ENCODE measurements around the gene GARIN6.

GARIN6 gene

GRCh38 chr12:99647453-99647852 is at the start of gene GARIN6:
Gene GARIN6, plus strand, starts transcription at chr12:99647753. Its CDS starts 422 bp downstream, at chr12:99648175.
- in situ Hi-C loops (cut with HindIII; ENCODE audit: low pct_ligation_motif_present, low sequenced_read_pairs): no loop called here

GRCh38 chr12:99598785-99599184 is 48.8 kb upstream of the GARIN6 start:
- in situ Hi-C loops (cut with HindIII; ENCODE audit: low pct_ligation_motif_present, low sequenced_read_pairs): no loop called here
- Histone ChIP-seq H3K27me3 (replicated peaks) (no peaks in the 10 kb centered on the region), H3K36me3 (replicated peaks) (no peaks in the 10 kb centered on the region), H3K27ac (no peak overlapping the region), H3K4me3 (ENCODE audit: low read depth, low read length) (no peak overlapping the region)
- no peak for DNase-seq
- no peak for TF ChIP-seq CTCF (IDR thresholded peaks at IDR 0.05; ENCODE audit: low read depth, low read length, missing control alignments)

More at GRCh38 chr12:99647453-99647852, at the start of gene GARIN6:
- Histone ChIP-seq H3K27ac (no peak within 1 kb of the TSS), H3K36me3 (replicated peaks) (no peaks in the 10 kb centered on the region), H3K27me3 (replicated peaks) (no peaks in the 10 kb centered on the region), H3K4me3 (ENCODE audit: low read depth, low read length) (no peak within 1 kb of the TSS)
- TF ChIP-seq CTCF (IDR thresholded peaks at IDR 0.05; ENCODE audit: low read depth, low read length, missing control alignments): no peak
- DNase-seq: no peak

GRCh38 chr12:99600388-99600787 is 47.2 kb upstream of the GARIN6 start:
- no peak for TF ChIP-seq CTCF (IDR thresholded peaks at IDR 0.05; ENCODE audit: low read depth, low read length, missing control alignments)
- no peaks in the 10 kb centered on the region for H3K36me3 ChIP-seq (replicated peaks)
- H3K27ac ChIP-seq: no peak overlapping the region
- DNase-seq: no peak
- no peak overlapping the region for H3K4me3 ChIP-seq (ENCODE audit: low read depth, low read length)
- no peaks in the 10 kb centered on the region for H3K27me3 ChIP-seq (replicated peaks)
- in situ Hi-C loops (cut with HindIII; ENCODE audit: low pct_ligation_motif_present, low sequenced_read_pairs): no loop called here

- no peak for TF ChIP-seq CTCF (IDR thresholded peaks at IDR 0.05; ENCODE audit: low read depth, low read length, missing control alignments)
These were observed 37.9 kb upstream of the GARIN6 start for GRCh38 chr12:99609455-99610181.

GRCh38 chr12:99611117-99611516 is 36.4 kb upstream of the GARIN6 start:
- Histone ChIP-seq H3K4me3 (ENCODE audit: low read depth, low read length) (no peak overlapping the region), H3K36me3 (replicated peaks) (no peaks in the 10 kb centered on the region), H3K27ac (no peak overlapping the region), H3K27me3 (replicated peaks) (no peaks in the 10 kb centered on the region)
- DNase-seq: no peak
- in situ Hi-C loops (cut with HindIII; ENCODE audit: low pct_ligation_motif_present, low sequenced_read_pairs): no loop called here
- TF ChIP-seq CTCF (IDR thresholded peaks at IDR 0.05; ENCODE audit: low read depth, low read length, missing control alignments): no peak

More at GRCh38 chr12:99609455-99610181, 37.9 kb upstream of the GARIN6 start:
- Histone ChIP-seq H3K4me3 (ENCODE audit: low read depth, low read length) (no peak overlapping the region), H3K27me3 (replicated peaks) (no peaks in the 10 kb centered on the region), H3K36me3 (replicated peaks) (no peaks in the 10 kb centered on the region), H3K27ac (no peak overlapping the region)
- in situ Hi-C loops (cut with HindIII; ENCODE audit: low pct_ligation_motif_present, low sequenced_read_pairs): no loop called here
- DNase-seq: no peak

GRCh38 chr12:99611599-99611998 is 36.0 kb upstream of the GARIN6 start:
- no peaks in the 10 kb centered on the region for H3K27me3 ChIP-seq (replicated peaks)
- in situ Hi-C loops (cut with HindIII; ENCODE audit: low pct_ligation_motif_present, low sequenced_read_pairs): no loop called here
- no peak for DNase-seq
- H3K27ac ChIP-seq: no peak overlapping the region
- no peaks in the 10 kb centered on the region for H3K36me3 ChIP-seq (replicated peaks)
- no peak overlapping the region for H3K4me3 ChIP-seq (ENCODE audit: low read depth, low read length)
- no peak for TF ChIP-seq CTCF (IDR thresholded peaks at IDR 0.05; ENCODE audit: low read depth, low read length, missing control alignments)
